Transverse colon (tissue), 4 donors: Measurements from ENCODE around the gene TRMT61A.

ENCODE experiments used
- CTCF ChIP-seq, 5 experiments: fragments of 200-600 bp in 3 of 5; fragments of 450-650 bp in 2 of 5; sonication (generic) in 3 of 5; IDR thresholded peaks; 1 replicate in 2 of 5; 2 replicates in 3 of 5; pipeline ENCODE4 v1.5.1; 2016 to 2017; ENCODE audit warnings: antibody characterized with exemption in 5 of 5, inconsistent platforms in 3 of 5, mild to moderate bottlenecking in 2 of 5, moderate library complexity in 1 of 5
- EP300 ChIP-seq: sonication (generic); formaldehyde crosslinking; IDR thresholded peaks from one replicate; pipeline ENCODE4 v1.6.1; 2017; ENCODE audit warnings: antibody characterized with exemption, low read depth
- POLR2A ChIP-seq: fragments of 450-650 bp; IDR thresholded peaks from one replicate; pipeline ENCODE4 v1.6.1; 2016; ENCODE audit warnings: antibody characterized with exemption, mild to moderate bottlenecking, moderate library complexity
- POLR2AphosphoS5 ChIP-seq, 3 donors: sonication (generic); formaldehyde crosslinking; IDR thresholded peaks; one replicate each; pipeline ENCODE4 v1.6.1; 2016; ENCODE audit warnings: antibody characterized with exemption in 3 of 3

- TF ChIP-seq CTCF (IDR thresholded peaks at IDR 0.05) (no peak), POLR2AphosphoS5 (IDR thresholded peaks at IDR 0.05) (no peak), POLR2A (no peak), EP300 (no peak)
Measured at GRCh38 chr14:103547455-103547940, 18.5 kb downstream of the TRMT61A start.
